ENCODE results near the gene MAP2K5. TPM values are rescaled to one million over a fixed set of nuclear protein-coding genes. Genes with fewer than 3 reads are reported as not detected.

Gene MAP2K5
- polyA plus RNA-seq, 1 donor from 2014 or later = 12.1 TPM

GRCh38 chr15:67765701-67766100 is 223.2 kb downstream of the MAP2K5 start:
- H3K9ac ChIP-seq (ENCODE audit: low read length) = no peak overlapping the region
- no peaks in the 10 kb centered on the region for H3K9me3 ChIP-seq (ENCODE audit: low read length)
- no peak overlapping the region for H2AFZ ChIP-seq (ENCODE audit: low read depth, low read length)
- no peaks in the 10 kb centered on the region for H4K20me1 ChIP-seq (ENCODE audit: insufficient read depth)
- H3K27me3 ChIP-seq (ENCODE audit: insufficient read depth, low read depth, low read length) = no peaks in the 10 kb centered on the region
- H3K9me2 ChIP-seq (ENCODE audit: insufficient read depth, low read length) = no peaks in the 10 kb centered on the region
- H3K4me2 ChIP-seq (ENCODE audit: low read length) = no peak overlapping the region
- no peaks in the 10 kb centered on the region for H3F3A ChIP-seq (ENCODE audit: insufficient read depth, low read length, poor library complexity, severe bottlenecking)
- H3K4me3 ChIP-seq (ENCODE audit: low read length) = no peak overlapping the region
- no peak for TF ChIP-seq SMC3 (conservative IDR thresholded peaks at IDR 0.05; ENCODE audit: poor library complexity)
- H3K36me3 ChIP-seq (ENCODE audit: insufficient read depth, low read length) = no peaks in the 10 kb centered on the region
- H3K79me2 ChIP-seq (replicated peaks; ENCODE audit: insufficient read depth, low read length) = no peaks in the 10 kb centered on the region
- no peak overlapping the region for H3K27ac ChIP-seq (ENCODE audit: low read length)

GRCh38 chr15:67766968-67767367 is 224.5 kb downstream of the MAP2K5 start:
- no peaks in the 10 kb centered on the region for H3K9me3 ChIP-seq (ENCODE audit: low read length)
- no peak overlapping the region for H3K4me3 ChIP-seq (ENCODE audit: low read length)
- no peak for TF ChIP-seq EZH2 (IDR thresholded peaks at IDR 0.05; ENCODE audit: borderline replicate concordance, insufficient read depth, low read length, poor library complexity, severe bottlenecking)
- no peak for TF ChIP-seq REST (IDR thresholded peaks at IDR 0.05; ENCODE audit: borderline replicate concordance)
- no peak for TF ChIP-seq RAD21 (conservative IDR thresholded peaks at IDR 0.05)
- TF ChIP-seq EP300 (conservative IDR thresholded peaks at IDR 0.05; ENCODE audit: poor library complexity, severe bottlenecking) = no peak
- no peak for TF ChIP-seq MXI1 (conservative IDR thresholded peaks at IDR 0.05; ENCODE audit: poor library complexity, severe bottlenecking)
- no peak for TF ChIP-seq POLR2AphosphoS5 (IDR thresholded peaks at IDR 0.05)
- TF ChIP-seq SMC3 (conservative IDR thresholded peaks at IDR 0.05; ENCODE audit: poor library complexity) = no peak
- no peak for TF ChIP-seq TAF1 (IDR thresholded peaks at IDR 0.05; ENCODE audit: low read depth)
- no peak for TF ChIP-seq CTCF (IDR thresholded peaks at IDR 0.05; ENCODE audit: poor library complexity, severe bottlenecking)
- H3K27ac ChIP-seq (ENCODE audit: low read length) = no peak overlapping the region
- H2AFZ ChIP-seq (ENCODE audit: low read depth, low read length) = no peak overlapping the region
- no peaks in the 10 kb centered on the region for H3K79me2 ChIP-seq (replicated peaks; ENCODE audit: insufficient read depth, low read length)
- H3K4me2 ChIP-seq (ENCODE audit: low read length) = no peak overlapping the region
- no peaks in the 10 kb centered on the region for H4K20me1 ChIP-seq (ENCODE audit: insufficient read depth)
- no peaks in the 10 kb centered on the region for H3K36me3 ChIP-seq (ENCODE audit: insufficient read depth, low read length)
- no peaks in the 10 kb centered on the region for H3K9me2 ChIP-seq (ENCODE audit: insufficient read depth, low read length)
- H3K27me3 ChIP-seq (ENCODE audit: insufficient read depth, low read depth, low read length) = no peaks in the 10 kb centered on the region
- no peaks in the 10 kb centered on the region for H3F3A ChIP-seq (ENCODE audit: insufficient read depth, low read length, poor library complexity, severe bottlenecking)
- no peak overlapping the region for H3K9ac ChIP-seq (ENCODE audit: low read length)
